CD14-positive monocyte (primary cell): ENCODE data around the gene CIB2. TPM values are rescaled to one million over a fixed set of nuclear protein-coding genes. Genes with fewer than 3 reads are reported as not detected.
A peak's percentile ranks its signal among the peaks of the same experiment; 100 is the strongest.

Source experiments
- DNase-seq, 3 donors: peaks; one replicate each; pipeline ENCODE4 v3.0.0-alpha.2; 2011 to 2022
- H2AFZ ChIP-seq: 2 replicates; pipeline ENCODE4 v1.6.0; 2012; ENCODE audit warnings: mild to moderate bottlenecking, low read depth, low read length, inconsistent platforms; ENCODE audit not compliant: insufficient read depth, poor library complexity, severe bottlenecking
- H3K27ac ChIP-seq, 2 donors: 1 replicate in 1 of 2; 2 replicates in 1 of 2; pipeline ENCODE4 v1.5.1; 2012 to 2013; ENCODE audit warnings: low read length in 2 of 2, control low read depth in 1 of 2, inconsistent platforms in 1 of 2, low read depth in 1 of 2, mild to moderate bottlenecking in 1 of 2
- H3K27me3 ChIP-seq, 2 donors: one replicate each; pipeline versions ENCODE4 v1.6.0 to v1.6.1; 2011 to 2013; ENCODE audit warnings: low read length in 2 of 2; ENCODE audit not compliant: control insufficient read depth in 2 of 2, insufficient read depth in 2 of 2
- H3K36me3 ChIP-seq, 2 donors: replicated peaks in 1 of 2; 1 replicate in 1 of 2; 2 replicates in 1 of 2; pipeline versions ENCODE4 v1.5.1 to v1.6.1; 2012 to 2013; ENCODE audit warnings: low read length in 2 of 2, control low read depth in 1 of 2, inconsistent platforms in 1 of 2, mild to moderate bottlenecking in 1 of 2; ENCODE audit not compliant: insufficient read depth in 2 of 2, control insufficient read depth in 1 of 2
- H3K4me1 ChIP-seq, 2 donors: 1 replicate in 1 of 2; 2 replicates in 1 of 2; pipeline versions ENCODE4 v1.5.1 to v1.6.1; 2012 to 2013; ENCODE audit warnings: low read length in 2 of 2, control low read depth in 1 of 2, inconsistent platforms in 1 of 2, mild to moderate bottlenecking in 1 of 2, moderate library complexity in 1 of 2; ENCODE audit not compliant: insufficient read depth in 2 of 2, control insufficient read depth in 1 of 2
- H3K4me2 ChIP-seq: replicated peaks from 2 replicates; pipeline ENCODE3; 2012; ENCODE audit warnings: low read length, moderate library complexity, mild to moderate bottlenecking; ENCODE audit not compliant: poor library complexity, severe bottlenecking; ENCODE audit errors: extremely low read depth
- H3K4me3 ChIP-seq, 3 experiments: fragments of 200-600 bp in 1 of 3; sonication (generic) in 1 of 3; replicated peaks in 1 of 3; 1 replicate in 2 of 3; 2 replicates in 1 of 3; pipeline ENCODE4 v1.5.1; 2011 to 2013; ENCODE audit warnings: low read length in 3 of 3, mild to moderate bottlenecking in 3 of 3, control low read depth in 2 of 3, low read depth in 2 of 3, inconsistent platforms in 1 of 3, moderate library complexity in 1 of 3
- H3K79me2 ChIP-seq: 2 replicates; pipeline ENCODE4 v1.6.0; 2012; ENCODE audit warnings: mild to moderate bottlenecking, control low read depth, inconsistent platforms, low read length, moderate library complexity; ENCODE audit not compliant: insufficient read depth
- H3K9ac ChIP-seq: 2 replicates; pipeline ENCODE4 v1.6.0; 2017; ENCODE audit warnings: low read length, mild to moderate bottlenecking; ENCODE audit not compliant: insufficient read depth, poor library complexity, severe bottlenecking
- H3K9me3 ChIP-seq, 2 donors: replicated peaks in 1 of 2; 1 replicate in 1 of 2; 2 replicates in 1 of 2; pipeline versions ENCODE4 v1.5.1 to v1.6.1; 2012 to 2013; ENCODE audit warnings: low read length in 2 of 2, control low read depth in 1 of 2; ENCODE audit not compliant: control insufficient read depth in 1 of 2, insufficient read depth in 1 of 2
- H4K20me1 ChIP-seq: 2 replicates; pipeline ENCODE4 v1.6.0; 2012; ENCODE audit warnings: mild to moderate bottlenecking, low read length, control low read depth, moderate library complexity; ENCODE audit not compliant: insufficient read depth
- H3K27ac Mint-ChIP-seq, 7 donors: one replicate each; pipeline ENCODE4 v1.8.0; 2020; ENCODE audit warnings: mild to moderate bottlenecking in 7 of 7, mixed read lengths in 7 of 7, moderate library complexity in 6 of 7, inconsistent platforms in 2 of 7
- H3K27me3 Mint-ChIP-seq, 3 donors: one replicate each; pipeline ENCODE4 v1.8.0; 2021 to 2022; ENCODE audit warnings: low read depth in 3 of 3, mild to moderate bottlenecking in 3 of 3, mixed read lengths in 3 of 3, moderate library complexity in 3 of 3, inconsistent platforms in 1 of 3
- H3K36me3 Mint-ChIP-seq, 2 donors: one replicate each; pipeline ENCODE4 v1.8.0; 2020; ENCODE audit warnings: mixed read lengths in 2 of 2, inconsistent platforms in 1 of 2, mild to moderate bottlenecking in 1 of 2
- H3K4me1 Mint-ChIP-seq: one replicate; pipeline ENCODE4 v1.8.0; 2020; ENCODE audit warnings: mild to moderate bottlenecking, mixed read lengths
- H3K4me3 Mint-ChIP-seq, 2 donors: one replicate each; pipeline ENCODE4 v1.8.0; 2020; ENCODE audit warnings: mild to moderate bottlenecking in 2 of 2, mixed read lengths in 2 of 2, moderate library complexity in 1 of 2
- H3K9me3 Mint-ChIP-seq, 7 donors: one replicate each; pipeline ENCODE4 v1.8.0; 2020 to 2022; ENCODE audit warnings: mixed read lengths in 7 of 7, mild to moderate bottlenecking in 6 of 7, moderate library complexity in 6 of 7, inconsistent platforms in 2 of 7
- CTCF ChIP-seq: fragments of 200-600 bp; IDR thresholded peaks from one replicate; pipeline ENCODE4 v1.8.0; 2022; ENCODE audit warnings: antibody characterized with exemption, mild to moderate bottlenecking
- WGBS: methylation state at CpG from one replicate; pipeline ENCODE4 v1.1.5; 2013; ENCODE audit warnings: missing lambda C conversion rate; ENCODE audit not compliant: insufficient coverage; 5-methylcytosine and 5-hydroxymethylcytosine counted together
- intact Hi-C, 2 donors: fragments of 100-400 bp; cut with micrococcal nuclease; formaldehyde crosslinking; loops; one replicate each; pipeline versions ENCODE4 v1.15.0 to v1.15.1; 2023
- polyA plus RNA-seq, 3 donors: library from polyadenylated mRNA; depleted of rRNA in 1 of 3; unstranded in 2 of 3; stranded (reverse) in 1 of 3; fragments of 300-500 nt in 2 of 3; fragments of >200 nt in 1 of 3; fragmentation: Illumina TruSeq in 2 of 3; gene quantifications; 1 replicate in 2 of 3; 2 replicates in 1 of 3; pipeline ENCODE4 v1.2.3, GENCODE V29; 2012 to 2021

Gene CIB2
- polyA plus RNA-seq, 3 donors, result 0.43 to 0.75 (median 0.51) TPM

- Histone ChIP-seq H3K79me2 (peaks cover 98% of the 10 kb centered on the region), H3K27ac (peak overlapping the region; percentile 78 to 92), H3K36me3 (no peaks in the 10 kb centered on the region), H3K27me3 (no peaks in the 10 kb centered on the region), H3K9me3 (no peaks in the 10 kb centered on the region), H4K20me1 (peaks cover 16% of the 10 kb centered on the region), H3K4me3 (peak overlapping the region in 2 of 3 experiments; percentile 7 to 63), H3K4me2 (peak overlapping the region; percentile 66), H3K9ac (peak overlapping the region; percentile 31), H2AFZ (peak overlapping the region; percentile 48), H3K4me1 (peaks cover 95 to 100% of the 10 kb centered on the region in 2 donors)
- Mint-ChIP-seq H3K4me1 (peaks cover 8% of the 10 kb centered on the region), H3K9me3 (no peaks in the 10 kb centered on the region), H3K36me3 (peaks cover 0 to 6% of the 10 kb centered on the region in 2 donors), H3K4me3 (peak overlapping the region; percentile 69 to 89), H3K27me3 (no peaks in the 10 kb centered on the region), H3K27ac (peak overlapping the region; percentile 89 to 98 (median 92))
- TF ChIP-seq CTCF, result no peak
- DNase-seq, result peak in 2 of 3 donors; percentile 51 to 52
- intact Hi-C loops, result loop anchor here in 1 of 2 donors (5.0 kb wide), 1 partner anchor 37 kb away; no protein-coding TSS in a partner anchor
- 0% methylated on average over 3 of the region's 7 CpGs for whole genome bisulfite sequencing
Measured at GRCh38 chr15:78069052-78069414, 62.2 kb downstream of the CIB2 start.

- no peaks in the 10 kb centered on the region for H3K4me1 Mint-ChIP-seq
- H3K4me3 ChIP-seq, result peak overlapping the region in 1 of 3 experiments; percentile 63
- H3K9me3 ChIP-seq, result no peaks in the 10 kb centered on the region
- H3K27me3 Mint-ChIP-seq, result no peaks in the 10 kb centered on the region
- peak overlapping the region; percentile 38 to 92 for H3K27ac ChIP-seq
- peak overlapping the region in 6 of 7 donors; percentile 46 to 98 (median 92) for H3K27ac Mint-ChIP-seq
- no peak for TF ChIP-seq CTCF
- peaks cover 98% of the 10 kb centered on the region for H3K79me2 ChIP-seq
- H3K4me3 Mint-ChIP-seq, result peak overlapping the region in 1 of 2 donors; percentile 89
- no peaks in the 10 kb centered on the region for H3K27me3 ChIP-seq
- intact Hi-C loops, result loop anchor here in 1 of 2 donors (5.0 kb wide), 1 partner anchor 35 kb away; no protein-coding TSS in a partner anchor
- 78% methylated on average over 1 of the region's 1 CpG for WGBS
- H3K9me3 Mint-ChIP-seq, result no peaks in the 10 kb centered on the region
- peaks cover 12% of the 10 kb centered on the region for H4K20me1 ChIP-seq
- no peaks in the 10 kb centered on the region for H3K36me3 ChIP-seq
- H3K4me1 ChIP-seq, result peaks cover 94 to 100% of the 10 kb centered on the region in 2 donors
- H2AFZ ChIP-seq, result no peak overlapping the region
- H3K9ac ChIP-seq, result no peak overlapping the region
- H3K4me2 ChIP-seq, result peak overlapping the region; percentile 66
- peaks cover 1 to 3% of the 10 kb centered on the region in 2 donors for H3K36me3 Mint-ChIP-seq
- DNase-seq, result peak in 1 of 3 donors; percentile 50
Measured at GRCh38 chr15:78067328-78068228, 63.7 kb downstream of the CIB2 start.
